Fibroblast of lung (primary cell): ENCODE results near the gene PAPPA.

Experiments used
- EZH2 ChIP-seq: IDR thresholded peaks from 2 replicates; pipeline ENCODE4 v1.5.1; 2012; ENCODE audit warnings: low read length, control low read depth, mild to moderate bottlenecking; ENCODE audit errors: missing control alignments
- TF ChIP-seq, protein P1 (sequence below), 2 donors: IDR thresholded peaks in 1 of 2; conservative IDR thresholded peaks in 1 of 2; 1 replicate in 1 of 2; 2 replicates in 1 of 2; pipeline ENCODE4 v1.5.1; 2011 to 2012; ENCODE audit warnings: low read length in 2 of 2, control low read depth in 1 of 2, inconsistent platforms in 1 of 2, low read depth in 1 of 2, mild to moderate bottlenecking in 1 of 2

DNA sequence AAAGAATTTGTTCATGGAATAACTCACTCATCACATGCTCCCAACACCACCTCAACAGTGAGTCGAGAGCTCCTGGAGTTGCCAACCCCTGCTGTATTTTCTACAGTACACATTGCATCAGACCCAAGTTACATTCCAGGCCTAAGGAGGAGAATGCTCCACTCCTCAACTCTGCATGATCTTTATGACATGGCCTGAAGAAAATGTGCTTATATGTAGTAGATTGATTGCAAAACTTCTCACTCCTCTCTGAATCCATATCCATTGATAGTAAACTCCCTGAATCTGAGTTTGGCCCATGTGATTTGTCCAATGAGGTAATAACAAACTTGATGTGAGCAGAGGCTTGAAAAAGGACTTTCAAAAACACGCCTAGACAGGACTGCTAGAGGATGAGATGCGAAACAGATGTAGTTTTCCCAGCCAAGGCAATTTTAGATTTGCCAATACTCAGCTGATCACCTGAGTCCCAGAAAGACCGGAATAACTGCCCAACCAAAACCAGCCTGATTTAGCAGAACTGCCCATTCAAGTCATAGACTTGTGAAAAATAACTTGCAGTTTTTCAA is 29.0 kb upstream of the PAPPA start:
- TF ChIP-seq, protein P1, sequence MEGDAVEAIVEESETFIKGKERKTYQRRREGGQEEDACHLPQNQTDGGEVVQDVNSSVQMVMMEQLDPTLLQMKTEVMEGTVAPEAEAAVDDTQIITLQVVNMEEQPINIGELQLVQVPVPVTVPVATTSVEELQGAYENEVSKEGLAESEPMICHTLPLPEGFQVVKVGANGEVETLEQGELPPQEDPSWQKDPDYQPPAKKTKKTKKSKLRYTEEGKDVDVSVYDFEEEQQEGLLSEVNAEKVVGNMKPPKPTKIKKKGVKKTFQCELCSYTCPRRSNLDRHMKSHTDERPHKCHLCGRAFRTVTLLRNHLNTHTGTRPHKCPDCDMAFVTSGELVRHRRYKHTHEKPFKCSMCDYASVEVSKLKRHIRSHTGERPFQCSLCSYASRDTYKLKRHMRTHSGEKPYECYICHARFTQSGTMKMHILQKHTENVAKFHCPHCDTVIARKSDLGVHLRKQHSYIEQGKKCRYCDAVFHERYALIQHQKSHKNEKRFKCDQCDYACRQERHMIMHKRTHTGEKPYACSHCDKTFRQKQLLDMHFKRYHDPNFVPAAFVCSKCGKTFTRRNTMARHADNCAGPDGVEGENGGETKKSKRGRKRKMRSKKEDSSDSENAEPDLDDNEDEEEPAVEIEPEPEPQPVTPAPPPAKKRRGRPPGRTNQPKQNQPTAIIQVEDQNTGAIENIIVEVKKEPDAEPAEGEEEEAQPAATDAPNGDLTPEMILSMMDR (conservative IDR thresholded peaks at IDR 0.05 in 1 of 2, IDR thresholded peaks at IDR 0.05 in 1 of 2; ENCODE audit: low read depth in 1 of 2, low read length in 2 of 2) = no peak
- no peak for TF ChIP-seq EZH2
